Loucy (cell line): ENCODE results near the gene SIPA1L3.

ENCODE experiments used
- EZH2phosphoT487 ChIP-seq: fragments of 200-600 bp; IDR thresholded peaks from 2 replicates; pipeline ENCODE4 v1.6.1; 2018; ENCODE audit warnings: antibody characterized with exemption, mild to moderate bottlenecking, moderate library complexity, borderline replicate concordance
- TF ChIP-seq, protein P1 (sequence below): fragments of 200-600 bp; sonication (generic); conservative IDR thresholded peaks from 2 replicates; pipeline ENCODE4 v1.5.1; 2014; ENCODE audit warnings: mild to moderate bottlenecking, antibody characterized with exemption, low read length

DNA sequence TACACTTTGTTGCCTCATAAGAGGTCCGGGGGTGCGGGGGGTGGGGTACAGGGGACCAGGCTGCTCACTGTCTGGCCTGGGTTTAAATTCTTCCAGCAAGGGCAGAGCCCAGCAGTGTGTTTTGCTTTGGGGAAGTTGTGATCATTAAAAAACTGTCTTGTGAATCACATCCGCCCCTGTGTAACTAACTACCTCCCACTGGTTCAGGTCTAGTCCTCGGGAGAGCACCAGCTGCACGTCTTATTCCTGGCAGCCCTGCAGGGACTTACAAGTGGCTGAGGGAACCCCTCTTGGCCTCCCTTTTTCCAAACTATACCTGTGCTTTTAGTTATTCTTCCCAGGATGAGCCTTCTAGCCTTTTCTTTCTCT lies 127.5 kb downstream of the SIPA1L3 start:
- TF ChIP-seq, protein P1, sequence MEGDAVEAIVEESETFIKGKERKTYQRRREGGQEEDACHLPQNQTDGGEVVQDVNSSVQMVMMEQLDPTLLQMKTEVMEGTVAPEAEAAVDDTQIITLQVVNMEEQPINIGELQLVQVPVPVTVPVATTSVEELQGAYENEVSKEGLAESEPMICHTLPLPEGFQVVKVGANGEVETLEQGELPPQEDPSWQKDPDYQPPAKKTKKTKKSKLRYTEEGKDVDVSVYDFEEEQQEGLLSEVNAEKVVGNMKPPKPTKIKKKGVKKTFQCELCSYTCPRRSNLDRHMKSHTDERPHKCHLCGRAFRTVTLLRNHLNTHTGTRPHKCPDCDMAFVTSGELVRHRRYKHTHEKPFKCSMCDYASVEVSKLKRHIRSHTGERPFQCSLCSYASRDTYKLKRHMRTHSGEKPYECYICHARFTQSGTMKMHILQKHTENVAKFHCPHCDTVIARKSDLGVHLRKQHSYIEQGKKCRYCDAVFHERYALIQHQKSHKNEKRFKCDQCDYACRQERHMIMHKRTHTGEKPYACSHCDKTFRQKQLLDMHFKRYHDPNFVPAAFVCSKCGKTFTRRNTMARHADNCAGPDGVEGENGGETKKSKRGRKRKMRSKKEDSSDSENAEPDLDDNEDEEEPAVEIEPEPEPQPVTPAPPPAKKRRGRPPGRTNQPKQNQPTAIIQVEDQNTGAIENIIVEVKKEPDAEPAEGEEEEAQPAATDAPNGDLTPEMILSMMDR = no peak
- TF ChIP-seq EZH2phosphoT487 = no peak
